K562 (cell line): ENCODE measurements around the gene AQP9. TPM values are rescaled to one million over a fixed set of nuclear protein-coding genes. Genes with fewer than 3 reads are reported as not detected.

Experiments
- BRD9 ChIP-seq: fragments of 450-650 bp; IDR thresholded peaks from 2 replicates; pipeline ENCODE4 v1.6.1; 2018; ENCODE audit warnings: low read depth; ENCODE audit not compliant: partially characterized antibody
- FOXA1 ChIP-seq: fragments of 450-650 bp; IDR thresholded peaks from 2 replicates; pipeline ENCODE4 v1.6.1; 2016; ENCODE audit warnings: mild to moderate bottlenecking, borderline replicate concordance
- ID3 ChIP-seq, 2 experiments: fragments of 250-450 bp in 1 of 2; fragments of 450-650 bp in 1 of 2; sonication (Bioruptor Pico) in 1 of 2; IDR thresholded peaks; 2 replicates each; pipeline versions ENCODE4 v1.6.1 to v1.8.0; 2016 to 2021; ENCODE audit warnings: mild to moderate bottlenecking in 2 of 2, moderate library complexity in 2 of 2, missing compliant biosample characterization in 1 of 2, missing genetic modification characterization in 1 of 2
- ILK ChIP-seq: fragments of 450-650 bp; IDR thresholded peaks from 2 replicates; pipeline ENCODE4 v1.6.1; 2016; ENCODE audit warnings: missing genetic modification characterization, low read depth, mild to moderate bottlenecking, missing compliant biosample characterization, moderate library complexity, borderline replicate concordance
- MEF2A ChIP-seq: IDR thresholded peaks from 2 replicates; pipeline ENCODE4 v1.6.1; 2011; ENCODE audit warnings: low read depth, mild to moderate bottlenecking, low read length, moderate library complexity; ENCODE audit not compliant: control insufficient read depth
- MTA1 ChIP-seq: fragments of 450-650 bp; IDR thresholded peaks from 2 replicates; pipeline ENCODE4 v1.6.1; 2017; ENCODE audit warnings: borderline replicate concordance
- MTA2 ChIP-seq: fragments of 450-650 bp; IDR thresholded peaks from 2 replicates; pipeline ENCODE4 v1.6.1; 2016; ENCODE audit warnings: low read depth
- NFIX ChIP-seq: fragments of 250-450 bp; sonication (Bioruptor Pico); IDR thresholded peaks from 2 replicates; pipeline ENCODE4 v1.4.0; 2020; ENCODE audit warnings: low read depth, mild to moderate bottlenecking, moderate library complexity
- PRMT5 ChIP-seq: sonication (generic); formaldehyde crosslinking; IDR thresholded peaks from 2 replicates; pipeline ENCODE4 v1.5.0; 2020; ENCODE audit warnings: missing genetic modification reagents
- XRCC3 ChIP-seq: fragments of 450-650 bp; IDR thresholded peaks from 2 replicates; pipeline ENCODE4 v1.6.1; 2017; ENCODE audit warnings: mild to moderate bottlenecking, moderate library complexity
- ZBTB40 ChIP-seq, 2 experiments: fragments of 450-650 bp in 1 of 2; sonication (generic) in 1 of 2; formaldehyde crosslinking in 1 of 2; IDR thresholded peaks; 2 replicates each; pipeline versions ENCODE4 v1.7.1 to v1.9.0; 2016 to 2022; ENCODE audit warnings: inconsistent platforms in 1 of 2, mild to moderate bottlenecking in 1 of 2, missing genetic modification reagents in 1 of 2
- ZC3H11A ChIP-seq: IDR thresholded peaks from 2 replicates; pipeline ENCODE4 v1.6.1; 2012; ENCODE audit warnings: low read depth, low read length, improper control_type of control experiment
- ZNF282 ChIP-seq: sonication (generic); formaldehyde crosslinking; IDR thresholded peaks from 2 replicates; pipeline ENCODE4 v1.8.1; 2023; ENCODE audit warnings: missing genetic modification reagents
- ZNF561 ChIP-seq: fragments of 450-650 bp; formaldehyde crosslinking; conservative IDR thresholded peaks from 2 replicates; pipeline ENCODE4 v1.4.0; 2020; ENCODE audit warnings: mild to moderate bottlenecking, moderate library complexity
- ZNF76 ChIP-seq: fragments of 250-450 bp; sonication (Bioruptor Pico); IDR thresholded peaks from 2 replicates; pipeline ENCODE4 v1.4.0; 2020; ENCODE audit warnings: mild to moderate bottlenecking, moderate library complexity, borderline replicate concordance
- polyA plus RNA-seq, 8 experiments: library from polyadenylated mRNA; depleted of rRNA in 4 of 8; stranded (reverse) in 5 of 8; unstranded in 3 of 8; fragments of >200 nt; fragmentation: Nextera tagmentation in 2 of 8; fragmentation: Illumina TruSeq in 1 of 8; extraction: Ambion mirVana in 2 of 8; extraction: Trizol in 1 of 8; gene quantifications; 2 replicates each; pipeline versions ENCODE4 v1.2.1 to v1.2.3, GENCODE V29; 2011 to 2014; ENCODE audit warnings: inconsistent platforms in 1 of 8, missing spikeins in 1 of 8
- total RNA-seq, 7 experiments: library from RNA; depleted of rRNA in 6 of 7; stranded (reverse); fragments of >200 nt in 6 of 7; fragmentation: Illumina TruSeq in 2 of 7; extraction: Trizol in 2 of 7; gene quantifications; 2 replicates each; pipeline versions ENCODE4 v1.2.1 to v1.2.3, GENCODE V29; 2011 to 2021; ENCODE audit warnings: low replicate concordance in 1 of 7

Gene AQP9
- total and polyA plus RNA-seq, 9 of the 15 experiments (the other 6 are each of a cell fraction or from before 2014, with no cell fraction given) = 0.04 to 0.33 (median 0.07) TPM; not detected in 4

GRCh38 chr15:58179741-58180381, 41.7 kb downstream of the AQP9 start (continued):
- TF ChIP-seq ZBTB40 (IDR thresholded peaks at IDR 0.05) (no peak), ZBTB40 (CRISPR knock-in tag; IDR thresholded peaks at IDR 0.05) (no peak), MTA2 (peak; percentile 83), ID3 (CRISPR knock-in tag; IDR thresholded peaks at IDR 0.05) (no peak), ID3 (tag; IDR thresholded peaks at IDR 0.05) (no peak), XRCC3 (no peak), ZNF282 (no peak), NFIX (CRISPR knock-in tag) (no peak), PRMT5 (no peak), ZNF76 (CRISPR knock-in tag) (no peak), FOXA1 (no peak), ILK (tag) (no peak), MTA1 (no peak), ZNF561 (no peak), BRD9 (peak; percentile 30), ZC3H11A (no peak), MEF2A (0 out of 2 replicates have a peak, but pooled peaks have one; percentile 6)
